ENCODE data around the gene PAX5. TPM values are rescaled to one million over a fixed set of nuclear protein-coding genes. Genes with fewer than 3 reads are reported as not detected.
A peak's percentile ranks its signal among the peaks of the same experiment; 100 is the strongest.

The PAX5 gene
- total RNA-seq, 1 experiment from 2014 or later = 6.6 TPM

GRCh38 chr9:37005517-37006140 lies 28.4 kb downstream of the PAX5 start (continued):
- TF ChIP-seq PRDM15 (CRISPR knock-in tag; IDR thresholded peaks at IDR 0.05) = no peak

- ChIA-PET CTCF (interaction anchor here (0.7 to 2.1 kb wide), 5 partner anchors 8 to 407 kb away, joined by 3 to 12 read pairs (median 4); no protein-coding TSS in a partner anchor), POLR2A (no interaction called here)
- Mint-ChIP-seq H3K27ac (no peak overlapping the region), H3K27me3 (ENCODE audit: low read depth) (peaks cover 48% of the 10 kb centered on the region), H3K9me3 (no peaks in the 10 kb centered on the region), H3K4me3 (no peak overlapping the region), H3K4me1 (peaks cover 20% of the 10 kb centered on the region), H3K36me3 (no peaks in the 10 kb centered on the region)
- TF ChIP-seq NR1H2 (CRISPR knock-in tag; IDR thresholded peaks at IDR 0.05) = no peak
- DNase-seq (ENCODE audit: low spot score) = no peak
- no peak for ATAC-seq
These were observed 29.6 kb downstream of the PAX5 start for GRCh38 chr9:37004424-37004935.

- ATAC-seq = peak; percentile 18
These were observed 31.5 kb downstream of the PAX5 start for GRCh38 chr9:37002413-37003217.

GRCh38 chr9:37002036-37002412 lies 32.0 kb downstream of the PAX5 start:
- ChIA-PET CTCF (interaction anchor here (0.7 to 2.1 kb wide), 2 partner anchors 11 to 129 kb away, joined by 3 to 7 read pairs; no protein-coding TSS in a partner anchor), POLR2A (interaction anchor here (0.6 kb wide), 1 partner anchor 1614 kb away, joined by 3 read pairs; no protein-coding TSS in a partner anchor)
- ATAC-seq (no peak), DNase-seq (ENCODE audit: low spot score) (no peak)
- no peak overlapping the region for H3K27ac Mint-ChIP-seq
- no peaks in the 10 kb centered on the region for H3K9me3 Mint-ChIP-seq
- peaks cover 59% of the 10 kb centered on the region for H3K27me3 Mint-ChIP-seq (ENCODE audit: low read depth)
- no peaks in the 10 kb centered on the region for H3K36me3 Mint-ChIP-seq
- peaks cover 20% of the 10 kb centered on the region for H3K4me1 Mint-ChIP-seq
- H3K4me3 Mint-ChIP-seq = peak overlapping the region; percentile 66
- TF ChIP-seq TEAD4 (CRISPR knock-in tag; IDR thresholded peaks at IDR 0.05) = no peak
- TF ChIP-seq E2F4 (CRISPR knock-in tag; IDR thresholded peaks at IDR 0.05; ENCODE audit: borderline replicate concordance, low read depth) = no peak
- TF ChIP-seq IRF2 (CRISPR knock-in tag; IDR thresholded peaks at IDR 0.05; ENCODE audit: borderline replicate concordance, low read depth) = no peak
- no peak for TF ChIP-seq E2F1 (CRISPR knock-in tag; IDR thresholded peaks at IDR 0.05)
- no peak for TF ChIP-seq ZNF281 (CRISPR knock-in tag; IDR thresholded peaks at IDR 0.05)
- no peak for TF ChIP-seq AR (CRISPR knock-in tag; IDR thresholded peaks at IDR 0.05)

More at GRCh38 chr9:37002413-37003217, 31.5 kb downstream of the PAX5 start:
- H3K27ac Mint-ChIP-seq = no peak overlapping the region
- H3K4me1 Mint-ChIP-seq = peaks cover 20% of the 10 kb centered on the region
- peaks cover 57% of the 10 kb centered on the region for H3K27me3 Mint-ChIP-seq (ENCODE audit: low read depth)
- TF ChIP-seq ZBTB21 (CRISPR knock-in tag; IDR thresholded peaks at IDR 0.05; ENCODE audit: borderline replicate concordance) (no peak), HMGXB4 (CRISPR knock-in tag; IDR thresholded peaks at IDR 0.05) (peak; percentile 62; the same call in 1 of the 2 replicates), JUN (CRISPR knock-in tag; IDR thresholded peaks at IDR 0.05) (no peak), FOXP1 (CRISPR knock-in tag; IDR thresholded peaks at IDR 0.05; ENCODE audit: borderline replicate concordance) (0 out of 2 replicates have a peak, but pooled peaks have one; percentile 31)
- peak overlapping the region; percentile 66 for H3K4me3 Mint-ChIP-seq
- POLR2A ChIA-PET = interaction anchor here (0.6 kb wide), 1 partner anchor 1613 kb away, joined by 3 read pairs; no protein-coding TSS in a partner anchor
- no peaks in the 10 kb centered on the region for H3K9me3 Mint-ChIP-seq
- no peaks in the 10 kb centered on the region for H3K36me3 Mint-ChIP-seq
- no peak for DNase-seq (ENCODE audit: low spot score)
- CTCF ChIA-PET = interaction anchor here (0.7 to 2.1 kb wide), 2 partner anchors 11 to 129 kb away, joined by 3 to 7 read pairs; no protein-coding TSS in a partner anchor

Data from WTC11 (cell line).